Femur (tissue), 1 donor: ENCODE results near the gene ANKRD49.

Source experiments
- DNase-seq: peaks from one replicate; pipeline ENCODE4 v3.0.0-alpha.2; 2017

Gene ANKRD49

GRCh38 chr11:94507485-94507884, 13.7 kb downstream of the ANKRD49 start:
- DNase-seq: no peak

DNA sequence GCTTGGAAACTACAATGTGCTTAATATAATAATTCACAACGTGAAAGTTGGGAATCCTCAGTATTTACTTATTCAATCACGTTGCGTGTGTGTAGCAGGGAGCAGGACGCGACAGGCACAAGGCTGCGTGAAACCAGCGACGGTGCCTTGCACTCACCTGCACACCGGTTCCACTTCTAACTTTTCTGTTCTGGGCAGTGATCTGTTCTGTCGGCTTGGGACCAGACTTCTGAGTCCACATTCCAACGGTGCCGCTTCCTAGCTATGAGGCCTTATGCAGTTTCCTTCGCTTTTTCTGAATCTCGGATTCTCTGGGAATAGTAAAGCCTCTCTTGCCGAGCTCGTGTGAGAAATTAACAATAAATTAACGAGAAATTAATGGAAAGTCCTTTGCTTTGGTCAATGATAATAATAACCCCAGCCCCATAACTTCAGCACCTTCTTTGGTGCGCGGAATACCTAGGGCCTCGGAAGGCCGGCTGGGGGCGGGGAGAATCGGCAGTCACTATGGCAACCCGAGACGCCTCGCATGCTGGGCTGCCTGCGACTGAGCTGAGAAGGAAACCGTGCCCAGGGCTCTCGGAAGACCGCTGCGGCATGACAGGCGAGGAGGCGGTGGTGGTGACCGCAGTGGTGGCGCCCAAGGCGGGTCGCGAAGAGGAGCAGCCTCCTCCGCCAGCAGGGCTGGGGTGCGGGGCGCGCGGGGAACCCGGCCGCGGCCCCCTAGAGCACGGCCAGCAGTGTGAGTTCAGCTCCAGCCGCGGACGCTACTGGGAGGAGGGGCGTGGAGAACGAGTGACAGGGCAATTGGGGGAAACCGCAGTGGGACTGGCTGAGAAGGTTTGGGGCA, 18.4 kb downstream of the ANKRD49 start, which contains the start of gene C11orf97:
Gene C11orf97 (plus strand): TSS at position 530 of the 850 bp plus-strand sequence. CDS start 68 bp downstream, at position 598.
- DNase-seq: peak; percentile 66

DNA sequence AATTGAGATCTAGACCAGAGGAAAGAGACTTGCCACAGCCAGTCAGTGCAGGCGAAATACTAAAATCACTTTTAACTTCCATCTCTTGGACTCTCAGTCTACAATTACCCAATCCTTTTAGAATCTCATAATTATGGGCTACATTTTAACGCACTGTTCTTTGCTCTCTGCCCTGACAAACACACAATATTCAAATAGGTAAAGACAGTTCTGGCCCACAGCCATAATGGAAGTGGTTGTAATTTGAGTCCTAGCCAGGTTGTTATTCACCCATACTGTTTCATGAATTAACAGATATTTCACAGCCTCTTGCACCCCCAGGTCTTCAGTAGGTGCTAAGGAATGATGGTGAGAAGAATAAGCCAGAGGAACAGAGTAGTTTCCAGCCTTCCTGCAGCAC, 19.3 kb downstream of the ANKRD49 start:
- no peak for DNase-seq

DNA sequence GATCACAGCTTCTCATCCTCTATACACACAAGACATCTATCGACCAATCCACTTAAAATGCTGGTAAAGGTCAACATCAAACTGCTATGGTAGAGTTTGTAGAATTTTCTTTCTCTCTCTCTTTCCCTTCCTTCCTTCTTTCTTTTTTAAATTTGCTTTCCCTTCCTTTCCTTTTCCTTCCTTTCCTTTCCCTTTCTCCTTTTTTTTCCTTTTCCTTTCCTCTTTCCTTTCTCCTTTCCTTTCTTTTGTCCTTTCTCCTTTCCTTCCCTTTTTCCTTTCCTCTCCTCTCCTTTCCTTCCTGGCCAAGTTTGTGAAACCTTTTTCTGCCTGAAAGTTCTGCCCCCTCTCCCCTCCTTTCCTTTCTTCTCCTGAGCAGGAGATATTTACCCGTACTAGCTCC, 21.6 kb downstream of the ANKRD49 start:
- no peak for DNase-seq

GRCh38 chr11:94516725-94517124, 22.9 kb downstream of the ANKRD49 start:
- no peak for DNase-seq

- DNase-seq: no peak
These were observed 24.5 kb downstream of the ANKRD49 start for GRCh38 chr11:94518300-94518699.

DNA sequence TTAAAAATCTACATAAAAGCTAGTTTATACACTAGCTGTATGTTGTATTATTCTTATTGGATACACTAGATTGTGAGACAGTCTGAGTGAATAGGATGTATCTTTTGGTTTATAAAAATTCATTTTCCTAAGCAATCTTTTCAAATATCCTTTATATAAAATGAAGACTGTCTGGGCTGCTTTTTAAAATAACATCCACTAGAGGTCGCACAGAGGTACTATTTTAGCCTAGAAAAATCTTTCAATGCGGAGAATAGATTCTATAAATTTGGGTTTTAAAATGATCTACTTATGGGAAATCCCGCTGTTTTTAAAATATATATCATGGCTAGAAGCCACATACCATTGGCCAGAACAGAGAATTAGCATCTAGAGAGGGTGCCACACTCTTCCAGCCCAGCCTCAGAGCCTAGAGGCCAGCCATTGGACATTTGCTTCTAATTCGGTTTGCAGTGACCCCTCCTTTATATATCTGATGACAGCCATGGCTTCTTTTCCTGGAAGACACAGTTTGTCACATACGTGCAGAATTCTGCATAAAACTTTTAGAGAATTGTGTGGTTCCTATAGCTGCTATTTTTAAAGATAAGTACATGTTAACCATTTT, 25.8 kb downstream of the ANKRD49 start:
- DNase-seq: no peak

DNA sequence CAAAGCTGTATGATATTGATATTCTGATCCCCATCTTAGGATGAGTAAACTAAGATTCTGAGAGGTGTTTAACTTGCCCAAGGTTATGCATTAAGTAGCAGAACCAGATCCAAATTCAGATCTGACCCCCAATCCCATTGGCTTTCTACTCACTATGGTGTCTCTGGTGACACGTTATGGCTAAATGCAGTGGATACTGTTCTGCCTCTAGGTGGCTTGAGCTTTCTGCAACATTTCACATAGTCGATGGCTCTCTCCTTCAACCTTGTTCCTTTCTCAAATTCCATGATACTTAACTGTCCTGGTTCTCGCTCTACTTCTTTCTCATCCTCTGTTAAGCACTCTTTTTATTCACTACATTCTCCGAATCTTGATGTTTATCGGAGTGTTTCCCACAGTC, 27.9 kb downstream of the ANKRD49 start:
- DNase-seq: no peak

- no peak for DNase-seq
These were observed 30.6 kb downstream of the ANKRD49 start for GRCh38 chr11:94524341-94524740.

DNA sequence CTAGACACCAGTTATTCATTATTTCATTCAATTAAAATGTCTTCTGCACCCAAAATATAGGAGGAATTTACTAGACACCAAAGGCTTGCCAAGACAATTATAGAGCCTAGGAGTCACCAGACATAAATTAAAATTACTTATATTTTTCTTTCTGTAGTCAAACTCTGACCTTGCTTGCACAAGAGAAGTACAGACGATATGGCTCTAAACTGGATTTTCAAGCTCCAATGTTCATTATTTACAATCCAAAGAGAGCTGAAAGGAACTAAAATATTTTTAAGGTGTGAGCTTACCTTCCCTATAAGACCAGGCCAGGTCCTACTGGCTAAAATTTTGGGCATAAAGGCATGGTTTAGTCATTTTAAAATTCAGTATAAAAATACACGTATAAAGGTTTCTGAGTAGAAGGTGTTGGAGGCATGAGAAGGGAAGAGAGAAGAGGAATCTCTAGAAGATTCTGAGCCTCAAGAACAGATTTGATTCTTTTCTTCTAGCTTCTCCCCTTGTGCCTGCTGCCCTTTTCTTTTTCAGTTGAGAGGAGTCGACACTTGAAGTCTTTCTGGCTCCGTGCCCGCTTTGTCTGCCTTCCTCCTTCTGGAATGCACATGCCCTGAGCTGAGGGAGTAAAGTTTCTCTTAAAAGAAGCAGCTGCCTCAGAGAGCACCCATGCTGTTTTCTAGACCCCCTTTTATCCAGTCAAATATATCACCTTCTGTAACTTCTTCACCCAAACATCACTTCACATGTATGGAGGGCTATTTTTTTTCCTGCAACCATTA, 32.0 kb downstream of the ANKRD49 start:
- DNase-seq: peak; percentile 69

GRCh38 chr11:94526645-94527438, 33.1 kb downstream of the ANKRD49 start:
- DNase-seq: no peak

GRCh38 chr11:94528551-94528950, 34.8 kb downstream of the ANKRD49 start:
- DNase-seq: no peak

GRCh38 chr11:94532211-94532610, 38.4 kb downstream of the ANKRD49 start:
- no peak for DNase-seq

DNA sequence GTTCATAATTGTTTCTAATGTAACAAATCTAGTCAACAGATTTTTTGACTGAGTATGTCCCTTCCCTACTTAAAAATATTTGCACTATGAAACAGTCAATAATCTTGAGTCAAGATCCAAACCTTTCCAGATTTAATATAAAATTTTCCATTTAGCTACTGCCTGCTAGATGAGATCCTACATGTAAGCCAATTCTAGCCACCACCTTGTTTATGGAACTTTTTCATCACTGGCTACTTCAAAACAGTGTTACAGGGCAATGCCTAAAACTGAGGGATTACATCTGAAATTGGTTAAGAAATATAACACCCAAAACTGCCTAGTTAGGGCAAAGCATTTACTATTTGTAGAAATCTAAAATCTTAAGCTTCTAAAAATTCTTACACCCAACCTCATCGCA, 39.4 kb downstream of the ANKRD49 start:
- no peak for DNase-seq

- no peak for DNase-seq
These were observed 40.2 kb downstream of the ANKRD49 start for GRCh38 chr11:94533696-94534630.

GRCh38 chr11:94536386-94536785, 42.6 kb downstream of the ANKRD49 start:
- no peak for DNase-seq

DNA sequence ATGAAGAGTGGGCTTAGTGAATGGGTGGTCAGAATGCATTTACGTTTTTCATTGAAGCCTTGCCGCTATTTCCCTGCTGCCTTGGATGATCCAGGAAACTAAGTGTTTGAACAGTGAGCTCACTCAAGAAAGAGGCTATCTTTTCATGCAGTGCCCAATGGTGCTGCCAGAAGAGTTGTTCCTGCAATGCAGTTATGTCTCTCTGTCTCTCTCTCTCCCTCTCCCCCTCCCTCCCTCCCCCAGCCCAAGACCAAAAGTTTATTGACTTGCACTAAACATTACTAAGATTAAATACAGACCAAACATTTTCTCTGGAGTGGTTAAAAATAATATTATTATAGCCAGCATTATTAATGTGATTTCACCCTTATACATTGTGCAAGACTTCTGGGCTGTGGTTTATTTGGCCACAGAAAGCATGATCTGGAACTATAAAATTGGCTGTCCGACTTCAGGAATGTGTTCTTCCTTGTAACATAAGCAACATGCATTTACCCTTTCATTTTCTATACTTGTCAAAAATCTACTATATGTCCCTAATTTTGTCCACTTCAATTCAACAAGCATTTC, 43.3 kb downstream of the ANKRD49 start:
- peak; percentile 28 for DNase-seq

GRCh38 chr11:94539420-94539819, 45.6 kb downstream of the ANKRD49 start:
- DNase-seq: no peak

- peak; percentile 92 for DNase-seq
These were observed 50.2 kb downstream of the ANKRD49 start, which contains the start of gene FUT4 for GRCh38 chr11:94543695-94544645. Gene FUT4, plus strand, starts transcription at chr11:94543921. Its CDS starts 213 bp downstream, at chr11:94544134.
